COR-L47 (cell line): ENCODE data around the gene MOXD1.

Experiments used
- DNase-seq: peaks from one replicate; lab custom pipeline; 2025; lab: John Stamatoyannopoulos, UW

Gene MOXD1

GRCh38 chr6:132400883-132401617, at the start of gene MOXD1:
TSS of gene MOXD1 (minus strand) at chr6:132401475. CDS start at chr6:132401426, 49 bp downstream.
- no peak for DNase-seq

- DNase-seq: no peak
Measured at GRCh38 chr6:132446855-132447241, 45.6 kb upstream of the MOXD1 start.

- DNase-seq: no peak
Measured at GRCh38 chr6:132446141-132446854, 45.0 kb upstream of the MOXD1 start.

- no peak for DNase-seq
Measured at GRCh38 chr6:132445201-132445951, 44.1 kb upstream of the MOXD1 start.

GRCh38 chr6:132443206-132443605, 41.9 kb upstream of the MOXD1 start:
- DNase-seq: no peak

GRCh38 chr6:132430110-132430509, 28.8 kb upstream of the MOXD1 start:
- DNase-seq: no peak

- DNase-seq: no peak
Measured at GRCh38 chr6:132425176-132425575, 23.9 kb upstream of the MOXD1 start.

GRCh38 chr6:132423839-132424238, 22.6 kb upstream of the MOXD1 start:
- DNase-seq: no peak

- no peak for DNase-seq
Measured at GRCh38 chr6:132418235-132418965, 17.1 kb upstream of the MOXD1 start.

- no peak for DNase-seq
Measured at GRCh38 chr6:132414761-132415160, 13.5 kb upstream of the MOXD1 start.

GRCh38 chr6:132414322-132414721, 13.0 kb upstream of the MOXD1 start:
- no peak for DNase-seq

- no peak for DNase-seq
Measured at GRCh38 chr6:132413499-132413802, 12.2 kb upstream of the MOXD1 start.

- no peak for DNase-seq
Measured at GRCh38 chr6:132412656-132413498, 11.6 kb upstream of the MOXD1 start.

- DNase-seq: no peak
Measured at GRCh38 chr6:132411296-132411695, 10.0 kb upstream of the MOXD1 start.

- no peak for DNase-seq
Measured at GRCh38 chr6:132410830-132411229, 9.6 kb upstream of the MOXD1 start.

- DNase-seq: no peak
Measured at GRCh38 chr6:132405143-132405915, 4.1 kb upstream of the MOXD1 start.

- no peak for DNase-seq
Measured at GRCh38 chr6:132404736-132405135, 3.5 kb upstream of the MOXD1 start.

- no peak for DNase-seq
Measured at GRCh38 chr6:132404330-132404729, 3.1 kb upstream of the MOXD1 start.

- DNase-seq: no peak
Measured at GRCh38 chr6:132401618-132402285, 477 bp upstream of the MOXD1 start.

GRCh38 chr6:132400555-132400882, 756 bp downstream of the MOXD1 start:
- no peak for DNase-seq
